ENCODE results near the gene FXYD5.
A peak's percentile ranks its signal among the peaks of the same experiment; 100 is the strongest.

GRCh38 chr19:35140962-35141836 is 13.3 kb upstream of the FXYD5 start:
- TF ChIP-seq CTCF (IDR thresholded peaks at IDR 0.05) (peak; percentile 54 to 76 (median 64)), POLR2A (IDR thresholded peaks at IDR 0.05) (peak; percentile 85 to 88)

All from uterus (tissue), 2 donors.